NCI-H2196 treated with DMSO at 0.1 percent for 48 hours (cell line): ENCODE data around the gene GRIN2D.

Experiments
- DNase-seq: peaks from one replicate; lab custom pipeline; 2025; ENCODE audit not compliant: unreplicated experiment; lab: John Stamatoyannopoulos, UW

The GRIN2D gene

DNA sequence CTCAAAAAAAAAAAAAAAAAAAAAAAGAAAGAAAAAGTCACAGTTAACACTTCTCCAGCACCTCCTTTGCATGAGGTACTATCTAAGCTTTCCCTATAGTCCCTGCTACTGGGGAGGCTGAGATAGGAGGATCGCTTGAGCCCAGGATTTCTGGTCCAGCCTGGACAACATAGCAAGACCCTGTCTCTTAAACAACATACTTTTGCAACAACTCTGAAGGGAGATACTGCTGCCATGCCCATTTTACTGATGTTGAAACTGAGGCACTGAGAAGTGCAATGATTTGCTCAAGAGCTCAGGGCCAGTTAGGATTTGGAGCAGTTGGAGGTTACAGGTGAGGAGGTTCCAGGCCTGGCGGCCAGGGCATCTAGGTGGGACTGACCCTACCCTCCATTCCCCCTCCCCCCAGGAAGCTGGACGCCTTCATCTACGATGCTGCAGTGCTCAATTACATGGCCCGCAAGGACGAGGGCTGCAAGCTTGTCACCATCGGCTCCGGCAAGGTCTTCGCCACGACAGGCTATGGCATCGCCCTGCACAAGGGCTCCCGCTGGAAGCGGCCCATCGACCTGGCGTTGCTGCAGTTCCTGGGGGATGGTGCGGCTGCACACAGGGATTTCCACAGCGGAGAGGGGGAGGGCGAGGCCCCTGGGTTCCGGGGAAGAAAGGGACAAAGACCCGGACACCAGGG is 48.0 kb downstream of the GRIN2D start:
- DNase-seq, result no peak

DNA sequence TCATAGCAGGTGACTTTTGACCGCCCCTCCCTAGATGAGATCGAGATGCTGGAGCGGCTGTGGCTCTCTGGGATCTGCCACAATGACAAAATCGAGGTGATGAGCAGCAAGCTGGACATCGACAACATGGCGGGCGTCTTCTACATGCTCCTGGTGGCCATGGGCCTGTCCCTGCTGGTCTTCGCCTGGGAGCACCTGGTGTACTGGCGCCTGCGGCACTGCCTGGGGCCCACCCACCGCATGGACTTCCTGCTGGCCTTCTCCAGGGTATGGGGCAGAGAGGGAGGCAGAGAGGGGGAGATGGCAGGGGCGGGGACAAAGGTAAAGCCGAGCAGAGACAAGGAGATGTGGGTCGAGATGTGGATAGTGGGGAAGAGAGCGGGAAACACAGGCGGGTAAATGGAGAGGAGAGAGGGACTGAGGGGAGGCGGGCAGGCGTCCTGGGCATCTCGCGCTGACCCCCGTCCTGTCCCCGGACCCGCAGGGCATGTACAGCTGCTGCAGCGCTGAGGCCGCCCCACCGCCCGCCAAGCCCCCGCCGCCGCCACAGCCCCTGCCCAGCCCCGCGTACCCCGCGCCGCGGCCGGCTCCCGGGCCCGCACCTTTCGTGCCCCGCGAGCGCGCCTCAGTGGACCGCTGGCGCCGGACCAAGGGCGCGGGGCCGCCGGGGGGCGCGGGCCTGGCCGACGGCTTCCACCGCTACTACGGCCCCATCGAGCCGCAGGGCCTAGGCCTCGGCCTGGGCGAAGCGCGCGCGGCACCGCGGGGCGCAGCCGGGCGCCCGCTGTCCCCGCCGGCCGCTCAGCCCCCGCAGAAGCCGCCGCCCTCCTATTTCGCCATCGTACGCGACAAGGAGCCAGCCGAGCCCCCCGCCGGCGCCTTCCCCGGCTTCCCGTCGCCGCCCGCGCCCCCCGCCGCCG is 48.9 kb downstream of the GRIN2D start:
- DNase-seq, result no peak

DNA sequence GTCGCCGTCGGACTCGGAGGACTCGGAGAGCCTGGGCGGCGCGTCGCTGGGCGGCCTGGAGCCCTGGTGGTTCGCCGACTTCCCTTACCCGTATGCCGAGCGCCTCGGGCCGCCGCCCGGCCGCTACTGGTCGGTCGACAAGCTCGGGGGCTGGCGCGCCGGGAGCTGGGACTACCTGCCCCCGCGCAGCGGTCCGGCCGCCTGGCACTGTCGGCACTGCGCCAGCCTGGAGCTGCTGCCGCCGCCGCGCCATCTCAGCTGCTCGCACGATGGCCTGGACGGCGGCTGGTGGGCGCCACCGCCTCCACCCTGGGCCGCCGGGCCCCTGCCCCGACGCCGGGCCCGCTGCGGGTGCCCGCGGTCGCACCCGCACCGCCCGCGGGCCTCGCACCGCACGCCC is 49.8 kb downstream of the GRIN2D start:
- no peak for DNase-seq
